Mononuclear cell (primary cell): ENCODE measurements around the gene CREB1. TPM values are rescaled to one million over a fixed set of nuclear protein-coding genes. Genes with fewer than 3 reads are reported as not detected.
"Not testable (repeated sequence)": the region's sequence is repeated elsewhere in the genome, so short reads cannot be mapped to it uniquely, and the experiment has no call there.

Experiments used
- H3K27me3 ChIP-seq: 2 replicates; pipeline ENCODE4 v1.6.0; 2011; ENCODE audit warnings: low read length, control low read depth; ENCODE audit not compliant: insufficient read depth
- H3K4me1 ChIP-seq: 2 replicates; pipeline ENCODE4 v1.5.1; 2011; ENCODE audit warnings: mild to moderate bottlenecking, low read length, control low read depth; ENCODE audit not compliant: insufficient read depth
- H3K4me3 ChIP-seq: 2 replicates; pipeline ENCODE4 v1.5.1; 2011; ENCODE audit warnings: mild to moderate bottlenecking, low read length, moderate library complexity
- H3K9me3 ChIP-seq: 2 replicates; pipeline ENCODE4 v1.5.1; 2011; ENCODE audit warnings: low read depth, mild to moderate bottlenecking, control low read depth, low read length
- total RNA-seq: library from RNA; depleted of rRNA; stranded (reverse); fragments of >200 nt; gene quantifications from one replicate; pipeline ENCODE4 v1.2.3, GENCODE V29; 2012

The CREB1 gene
- total RNA-seq, 1 donor, result 69.3 TPM

GRCh38 chr2:207635468-207636200 lies 105.9 kb downstream of the CREB1 start:
- Histone ChIP-seq H3K27me3 (no peaks in the 10 kb centered on the region), H3K4me3 (no peak overlapping the region), H3K4me1 (peaks cover 38% of the 10 kb centered on the region), H3K9me3 (no peaks in the 10 kb centered on the region)

- not testable (repeated sequence) for H3K9me3 ChIP-seq, H3K4me3 ChIP-seq, H3K27me3 ChIP-seq
- peaks cover 17% of the 10 kb centered on the region for H3K4me1 ChIP-seq
Measured at GRCh38 chr2:207639288-207639687, 109.5 kb downstream of the CREB1 start.

GRCh38 chr2:207640160-207640559 lies 110.4 kb downstream of the CREB1 start:
- no peaks in the 10 kb centered on the region for H3K9me3 ChIP-seq
- no peak overlapping the region for H3K4me3 ChIP-seq
- H3K27me3 ChIP-seq, result no peaks in the 10 kb centered on the region
- peaks cover 15% of the 10 kb centered on the region for H3K4me1 ChIP-seq

- Histone ChIP-seq H3K4me3 (no peak overlapping the region), H3K27me3 (no peaks in the 10 kb centered on the region), H3K9me3 (no peaks in the 10 kb centered on the region), H3K4me1 (peaks cover 11% of the 10 kb centered on the region)
Measured at GRCh38 chr2:207640661-207641060, 110.9 kb downstream of the CREB1 start.

- H3K9me3 ChIP-seq, result no peaks in the 10 kb centered on the region
- no peak overlapping the region for H3K4me3 ChIP-seq
- H3K4me1 ChIP-seq, result no peaks in the 10 kb centered on the region
- no peaks in the 10 kb centered on the region for H3K27me3 ChIP-seq
Measured at GRCh38 chr2:207643892-207644291, 114.1 kb downstream of the CREB1 start.

- H3K4me1 ChIP-seq, H3K4me3 ChIP-seq, H3K27me3 ChIP-seq, H3K9me3 ChIP-seq: not testable (repeated sequence)
Measured at GRCh38 chr2:207646582-207646981, 116.8 kb downstream of the CREB1 start.

Other genes starting within 250 kb of the CREB1 start
- gene METTL21A, start 95.4 kb downstream of the CREB1 start, total RNA-seq, result 13.2 TPM
- 10.8 TPM for gene CCNYL1, start 181.7 kb downstream of the CREB1 start, total RNA-seq
- gene FZD5, start 239.9 kb downstream of the CREB1 start, total RNA-seq, result 0.42 TPM